Dedifferentiated amniotic fluid mesenchymal stem cell (primary cell): ENCODE measurements around the gene SGCB.
"Not testable (repeated sequence)": the region's sequence is repeated elsewhere in the genome, so short reads cannot be mapped to it uniquely, and the experiment has no call there.

Source experiments
- DNase-seq: peaks from one replicate; pipeline ENCODE4 v3.0.0-alpha.2; 2016; ENCODE audit errors: extremely low spot score

SGCB gene, protein sequence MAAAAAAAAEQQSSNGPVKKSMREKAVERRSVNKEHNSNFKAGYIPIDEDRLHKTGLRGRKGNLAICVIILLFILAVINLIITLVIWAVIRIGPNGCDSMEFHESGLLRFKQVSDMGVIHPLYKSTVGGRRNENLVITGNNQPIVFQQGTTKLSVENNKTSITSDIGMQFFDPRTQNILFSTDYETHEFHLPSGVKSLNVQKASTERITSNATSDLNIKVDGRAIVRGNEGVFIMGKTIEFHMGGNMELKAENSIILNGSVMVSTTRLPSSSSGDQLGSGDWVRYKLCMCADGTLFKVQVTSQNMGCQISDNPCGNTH

DNA sequence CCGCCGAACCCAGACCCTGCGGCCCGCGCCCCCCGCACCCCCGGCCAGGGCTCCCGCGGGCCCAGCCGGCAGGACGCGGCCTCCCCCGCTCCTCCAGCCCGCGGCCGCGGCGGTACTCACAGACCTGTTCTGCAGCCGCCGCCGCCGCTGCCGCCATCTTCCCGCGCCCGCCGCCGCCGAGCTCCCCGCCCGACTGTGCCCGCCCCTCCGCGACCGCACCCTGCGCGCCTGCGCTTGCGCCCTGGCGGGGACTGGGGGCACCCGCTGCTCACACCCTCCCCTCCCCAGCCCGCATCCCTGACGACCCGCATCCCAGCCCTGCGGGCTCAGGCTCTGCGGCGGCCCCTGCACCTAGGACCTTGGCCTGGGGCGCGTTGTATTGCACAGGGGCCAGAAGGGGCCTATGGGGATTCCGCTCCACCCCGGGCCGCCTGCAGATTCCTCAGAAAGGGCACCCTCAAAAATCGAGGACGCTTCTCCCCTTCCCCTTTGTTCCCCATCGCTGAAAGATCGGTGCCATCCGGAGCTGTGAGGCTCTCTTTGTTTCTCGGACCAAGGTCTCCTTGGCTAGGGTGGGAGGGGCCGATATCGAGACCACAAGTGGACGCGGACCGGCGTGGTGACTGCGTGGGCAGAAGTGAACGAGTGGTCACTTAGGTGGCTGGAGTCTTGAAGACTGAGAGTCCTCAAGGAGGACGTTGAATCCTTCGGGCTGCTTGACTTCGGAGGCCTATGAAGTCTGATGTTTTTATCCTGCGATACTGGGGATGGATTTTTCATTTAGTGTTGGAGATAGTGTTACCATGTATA, at the start of gene SGCB:
Gene SGCB, minus strand, starts transcription at position 197 of the 810 bp plus-strand sequence. Its CDS starts 40 bp downstream, at position 157.
- peak; percentile 41 for DNase-seq

DNA sequence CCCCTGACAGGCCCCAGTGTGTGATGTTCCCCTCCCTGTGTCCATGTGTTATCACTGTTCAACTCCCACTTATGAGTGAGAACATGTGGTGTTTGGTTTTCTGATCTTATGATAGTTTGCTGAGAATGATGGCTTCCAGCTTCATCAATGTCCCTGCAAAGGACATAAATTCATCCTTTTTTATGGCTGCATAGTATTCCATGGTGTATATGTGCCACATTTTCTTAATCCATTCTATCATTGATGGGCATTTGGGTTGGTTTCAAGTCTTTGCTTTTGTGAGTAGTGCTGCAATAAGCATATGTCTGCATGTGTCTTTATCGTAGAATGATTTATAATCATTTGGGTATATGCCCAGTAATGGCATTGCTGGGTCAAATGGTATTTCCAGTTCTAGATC, 48.3 kb upstream of the SGCB start:
- not testable (repeated sequence) for DNase-seq

DNA sequence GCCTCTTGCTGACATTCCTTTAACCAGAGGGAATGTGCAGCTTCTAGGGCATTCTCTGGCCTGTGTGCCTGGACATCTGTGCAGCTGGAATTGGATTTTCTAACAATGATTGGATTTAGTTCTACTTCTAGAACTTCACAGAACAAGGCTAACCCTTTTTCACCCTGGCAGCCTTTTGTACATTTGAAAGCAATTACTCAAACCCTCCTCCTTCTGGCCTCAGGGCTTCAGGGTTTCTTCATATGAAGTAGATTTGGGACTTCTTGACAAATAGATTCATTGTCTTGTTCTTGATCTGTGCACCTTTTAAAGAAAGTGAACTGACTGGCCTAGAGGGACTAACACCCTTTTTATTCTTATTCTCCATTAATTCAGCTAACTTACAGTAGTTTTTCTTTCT, 43.1 kb upstream of the SGCB start:
- DNase-seq, result no peak

DNA sequence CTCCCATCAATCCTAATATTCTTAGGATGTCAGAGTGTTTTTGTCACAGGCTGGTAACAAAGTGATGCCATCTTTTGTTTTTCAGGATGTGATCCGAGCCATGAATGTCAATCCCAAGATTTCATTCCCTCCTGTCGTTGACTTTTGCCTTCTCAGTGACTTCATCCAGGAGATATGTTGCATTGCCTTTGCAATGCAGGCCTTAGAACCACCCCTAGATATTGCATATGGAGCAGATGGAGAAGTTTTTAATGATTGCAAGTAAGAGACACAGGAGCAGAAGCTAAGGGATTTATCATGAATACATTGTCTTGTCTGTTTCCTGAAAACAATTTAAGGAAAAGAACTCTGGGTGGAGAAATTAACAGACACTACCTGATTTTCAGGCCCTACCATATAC, 41.6 kb upstream of the SGCB start:
- DNase-seq, result no peak

DNA sequence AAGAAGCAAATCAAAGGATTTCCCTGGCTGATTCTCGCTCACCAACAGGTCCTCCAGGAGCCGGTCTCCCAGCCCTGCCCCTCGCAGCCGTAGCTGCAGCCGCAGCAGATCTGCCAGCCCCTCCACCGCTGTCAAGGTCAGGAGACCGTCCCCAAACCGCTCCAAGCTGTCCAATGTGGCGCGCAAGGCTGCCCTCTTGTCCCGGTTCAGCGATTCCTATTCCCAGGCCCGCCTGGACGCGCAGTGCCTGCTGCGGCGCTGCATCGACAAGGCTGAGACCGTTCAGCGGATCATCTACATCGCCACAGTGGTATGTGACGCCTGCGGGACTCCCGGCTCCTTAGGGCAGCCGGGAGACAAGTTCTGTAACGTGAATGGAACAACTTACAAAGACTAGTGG, 38.6 kb upstream of the SGCB start:
- no peak for DNase-seq

DNA sequence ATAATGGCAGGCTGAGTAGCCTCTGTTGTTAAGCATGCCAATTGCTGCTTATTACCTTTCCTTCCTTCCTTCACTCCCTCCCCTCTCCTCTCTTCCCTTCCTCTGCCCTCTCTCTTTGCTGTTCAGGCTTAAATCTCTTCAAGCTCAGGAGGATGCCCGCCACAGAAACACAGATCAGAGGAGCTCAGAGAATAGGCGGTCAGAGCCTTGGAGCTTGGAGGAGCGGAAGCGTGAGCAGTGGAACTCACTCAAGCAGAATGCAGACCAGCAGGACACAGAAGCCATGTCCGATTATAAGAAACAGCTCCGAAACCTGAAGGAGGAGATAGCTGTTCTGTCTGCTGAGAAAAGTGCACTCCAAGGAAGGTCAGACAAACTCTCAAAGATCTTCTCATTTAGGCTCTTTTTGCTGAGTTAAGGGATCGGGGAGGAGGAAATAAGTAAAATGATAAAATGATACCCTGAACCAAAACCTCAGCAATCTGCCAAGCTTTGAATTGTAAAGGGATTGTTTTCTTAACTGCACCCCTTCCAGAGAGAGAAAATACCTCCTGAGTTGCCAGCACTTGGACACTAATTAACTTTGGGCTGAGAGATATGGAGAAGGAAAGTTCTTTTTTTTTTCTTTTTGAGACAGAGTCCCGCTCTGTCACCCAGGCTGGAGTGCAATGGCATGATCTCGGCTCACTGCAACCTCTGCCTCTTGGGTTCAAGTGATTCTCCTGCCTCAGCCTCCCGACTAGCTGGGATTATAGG, 33.9 kb upstream of the SGCB start:
- DNase-seq, result no peak

DNA sequence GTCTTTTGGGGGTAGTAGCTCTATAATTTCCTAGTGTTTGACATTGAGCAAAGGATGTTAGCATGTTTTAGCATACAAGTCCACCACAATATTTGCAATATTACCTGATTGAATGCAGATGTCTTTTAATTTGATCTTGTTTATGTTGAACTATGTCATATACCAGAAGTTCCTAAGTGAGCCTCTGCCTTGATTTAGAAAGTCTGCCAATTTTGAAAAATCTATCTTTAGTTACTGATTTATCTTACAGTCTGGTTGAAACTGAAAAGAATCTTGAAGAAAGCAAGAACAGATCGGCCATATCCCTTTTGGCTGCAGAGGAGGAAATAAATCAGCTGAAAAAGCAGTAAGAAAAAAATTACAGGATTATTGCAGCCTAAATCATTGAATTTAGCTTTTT, 31.5 kb upstream of the SGCB start:
- no peak for DNase-seq

DNA sequence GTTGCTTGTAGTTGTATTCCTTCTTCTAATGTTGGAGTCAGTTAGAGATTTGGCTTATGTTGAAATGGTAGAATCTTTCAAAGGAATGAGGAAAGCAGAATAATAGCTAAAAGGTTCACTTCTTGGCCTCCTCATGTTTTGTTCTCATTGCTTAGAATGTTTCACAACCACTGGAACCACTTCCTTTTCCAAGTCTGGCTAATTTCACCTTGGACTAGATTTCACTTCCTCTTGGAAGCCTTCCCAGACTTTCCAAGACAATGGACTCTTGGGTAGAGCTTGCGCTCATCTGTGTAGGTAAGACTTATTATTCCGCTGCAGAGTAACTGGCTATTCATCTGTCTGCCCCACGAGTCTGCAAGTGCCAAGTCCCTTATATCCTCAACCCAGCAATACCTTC, 21.3 kb upstream of the SGCB start:
- DNase-seq, result no peak

DNA sequence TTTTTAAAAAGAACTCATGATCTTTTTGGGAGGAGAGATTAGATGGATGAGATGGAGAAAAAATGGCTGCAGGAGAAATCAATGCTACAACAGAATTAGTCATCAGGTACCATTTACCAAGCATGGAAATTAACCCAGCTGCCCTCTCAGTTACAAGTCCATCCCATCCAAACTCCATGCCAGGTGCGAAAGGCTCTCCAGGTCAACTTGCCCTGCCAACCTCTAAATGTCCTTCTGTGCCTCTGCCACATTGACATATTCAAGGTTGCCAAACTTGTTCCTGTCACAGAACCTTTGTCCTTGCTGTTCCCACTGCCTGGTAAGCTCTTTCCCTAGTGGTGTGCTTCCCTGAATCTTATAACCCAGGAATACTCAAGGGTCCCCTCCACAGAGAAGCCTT, 20.2 kb upstream of the SGCB start:
- DNase-seq, result no peak

DNA sequence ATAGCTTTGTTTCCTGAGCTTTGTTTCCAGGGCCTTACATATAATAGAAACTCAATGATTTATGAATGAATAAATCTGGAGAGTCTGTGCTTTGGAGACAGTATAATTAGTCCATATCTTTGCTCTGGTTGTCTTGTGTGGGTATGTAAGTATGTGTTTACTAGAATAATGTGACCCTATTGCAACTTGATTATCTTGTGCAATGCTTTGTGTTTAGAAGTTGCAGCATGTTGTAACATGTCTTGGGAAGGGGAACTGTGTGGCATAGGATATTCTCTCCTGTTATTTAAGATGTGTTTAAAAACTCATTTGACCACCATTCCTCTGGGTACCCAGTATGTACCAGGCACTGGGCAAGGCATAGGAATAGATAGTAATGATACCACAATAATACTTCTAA, 19.1 kb upstream of the SGCB start:
- no peak for DNase-seq

DNA sequence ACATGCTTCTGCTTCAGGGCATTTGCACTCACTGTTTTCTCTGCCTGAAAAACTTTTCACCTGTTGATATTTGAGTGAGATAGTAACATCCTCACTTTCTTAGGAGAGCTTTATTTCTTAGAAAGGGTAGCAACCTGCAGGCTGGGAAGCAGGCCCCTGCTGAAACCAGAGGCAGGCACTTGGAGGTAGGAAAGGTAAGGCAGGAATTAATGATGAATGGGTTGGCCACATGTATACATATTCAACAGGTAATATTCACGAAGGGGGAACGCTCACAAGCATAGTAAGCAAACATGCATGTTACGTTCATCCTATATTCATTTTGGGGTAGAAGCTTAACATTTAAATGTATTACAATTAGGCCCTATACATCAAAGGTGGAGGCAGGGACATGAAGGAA, 16.2 kb upstream of the SGCB start:
- no peak for DNase-seq

DNA sequence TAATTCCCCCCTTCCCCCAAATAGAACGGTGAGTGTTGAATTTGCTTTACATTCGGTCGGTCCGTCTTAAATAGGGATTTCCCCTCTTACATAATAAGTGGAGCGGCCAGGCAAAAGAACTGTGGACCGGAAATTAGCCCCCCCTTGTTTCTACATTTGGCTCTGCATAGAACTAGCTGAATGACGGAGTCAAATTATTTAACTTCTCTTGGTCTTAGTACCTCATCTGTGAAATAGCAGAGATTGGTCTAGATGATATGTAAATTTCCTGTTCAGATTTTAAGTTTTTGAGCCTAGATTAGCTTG, 14.3 kb upstream of the SGCB start:
- no peak for DNase-seq

DNA sequence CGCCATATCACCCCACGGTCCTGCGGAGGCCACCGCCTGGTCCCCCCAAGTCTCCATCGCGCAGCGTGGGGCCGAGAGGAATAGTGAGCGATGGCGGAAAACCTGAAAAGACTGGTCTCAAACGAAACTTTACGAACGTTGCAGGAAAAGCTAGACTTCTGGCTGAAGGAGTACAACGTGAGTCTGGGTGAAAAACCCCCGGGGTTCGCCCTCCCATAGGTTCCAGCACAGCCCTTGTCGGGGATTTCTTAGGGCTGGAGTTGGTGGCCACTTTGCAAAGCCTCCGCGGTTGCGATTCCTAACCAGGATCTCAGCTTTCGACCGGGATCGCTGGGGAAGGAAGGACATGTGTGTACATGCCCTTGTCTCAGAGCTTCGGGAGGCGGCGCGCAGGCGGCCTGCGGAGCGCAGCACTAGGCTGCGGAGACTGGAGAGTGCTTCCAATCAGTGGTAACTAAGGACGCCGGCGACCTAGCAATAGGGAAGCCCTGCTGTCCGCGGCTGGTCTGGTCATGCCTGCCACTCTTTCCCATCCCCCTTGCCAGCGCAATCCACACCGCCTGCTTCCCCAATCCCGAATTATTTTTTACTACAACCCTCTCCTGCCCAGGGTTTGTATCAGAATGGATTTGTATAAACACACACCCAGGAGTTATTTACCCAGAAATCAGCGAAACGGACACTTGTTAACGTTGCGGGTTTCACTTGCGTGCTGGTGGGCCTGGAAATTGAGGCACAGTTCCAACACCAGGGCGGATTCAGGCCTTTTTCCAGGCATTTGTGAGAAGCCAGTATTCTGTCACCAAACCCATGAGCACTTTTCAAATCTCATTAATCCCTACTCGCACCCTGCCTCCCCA, 13.7 kb upstream of the SGCB start:
- peak; percentile 64 for DNase-seq

DNA sequence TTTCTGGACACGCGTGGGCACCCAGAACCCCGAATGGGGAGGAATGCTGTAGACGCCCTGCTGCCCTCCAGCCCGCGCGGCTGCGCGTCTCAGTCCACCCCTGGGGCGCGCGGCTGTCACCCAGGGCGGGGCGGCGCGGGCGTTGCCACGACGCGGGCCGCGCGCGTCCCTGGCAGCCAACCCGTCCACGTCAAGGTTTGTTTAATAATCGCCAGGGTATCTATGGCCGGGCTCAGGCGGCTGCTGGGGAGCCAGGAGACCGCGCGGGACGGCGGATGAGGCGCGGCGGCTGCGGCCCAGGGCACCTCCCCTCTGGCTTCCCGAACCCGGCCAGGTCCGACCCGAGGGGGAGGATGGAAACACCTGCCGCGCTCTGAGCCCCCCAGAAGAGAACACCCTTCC, 13.1 kb upstream of the SGCB start, which contains the start of gene SPATA18:
Gene SPATA18, plus strand, starts transcription at position 92 of the 402 bp plus-strand sequence. CDS start 401 bp downstream, outside the sequence.
- DNase-seq, result peak; percentile 17

DNA sequence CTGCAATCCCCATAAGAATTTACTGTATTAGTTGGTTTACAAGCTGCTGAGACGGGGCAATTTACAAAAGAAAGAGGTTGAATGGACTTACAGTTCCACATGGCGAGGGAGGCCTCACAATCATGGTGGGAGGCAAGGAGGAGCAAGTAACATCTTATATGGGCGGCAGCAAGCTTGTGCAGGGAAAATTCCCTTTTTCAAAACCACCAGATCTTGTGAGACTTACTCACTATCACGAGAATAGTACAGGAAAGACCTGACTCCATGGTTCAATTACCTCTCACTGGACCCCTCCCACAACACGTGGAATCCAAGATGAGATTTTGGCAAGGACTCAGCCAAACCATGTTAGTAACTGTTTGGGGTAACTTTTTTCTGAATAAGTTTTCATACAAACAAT, 11.2 kb upstream of the SGCB start:
- DNase-seq, result no peak

DNA sequence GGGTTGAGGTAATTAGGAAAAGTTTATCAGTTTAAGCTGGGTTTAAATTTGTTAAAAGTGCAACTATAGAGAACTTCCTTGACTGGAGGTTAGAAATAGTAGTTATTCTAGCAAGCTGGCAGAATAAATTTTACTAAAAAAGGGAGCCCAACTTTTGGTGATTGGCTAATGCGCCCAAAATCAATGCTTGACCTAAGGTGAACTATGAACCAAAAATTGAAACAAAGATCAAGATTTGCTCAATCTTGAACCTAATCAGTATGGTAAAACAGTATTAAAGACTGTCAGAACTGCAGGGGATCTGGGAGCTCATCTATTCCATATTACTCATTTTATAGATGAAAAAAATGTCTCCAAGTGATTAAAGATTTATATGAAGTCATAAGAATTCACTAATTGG, 6.9 kb upstream of the SGCB start:
- DNase-seq, result no peak

DNA sequence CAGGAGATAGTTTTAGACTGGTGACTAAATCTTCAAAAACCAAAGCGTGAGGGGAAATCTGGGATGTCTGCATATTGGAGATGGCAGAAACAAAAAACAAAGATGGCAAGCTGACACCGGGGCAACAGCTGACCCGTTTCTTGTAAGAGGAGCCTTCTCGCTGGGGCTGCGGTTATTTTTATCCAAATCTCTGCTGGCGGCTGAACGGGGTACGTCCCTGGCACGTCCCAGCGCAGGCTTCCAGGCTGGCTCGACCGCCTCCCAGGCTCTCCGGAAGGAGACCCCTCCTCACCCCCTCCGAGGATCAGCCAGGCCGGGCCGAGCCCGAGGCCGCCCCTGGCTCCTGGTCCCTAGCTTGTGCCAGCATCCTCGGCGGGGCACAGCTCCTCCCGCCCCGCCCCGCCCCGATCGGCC, 403 bp downstream of the SGCB start:
- peak; percentile 36 for DNase-seq

DNA sequence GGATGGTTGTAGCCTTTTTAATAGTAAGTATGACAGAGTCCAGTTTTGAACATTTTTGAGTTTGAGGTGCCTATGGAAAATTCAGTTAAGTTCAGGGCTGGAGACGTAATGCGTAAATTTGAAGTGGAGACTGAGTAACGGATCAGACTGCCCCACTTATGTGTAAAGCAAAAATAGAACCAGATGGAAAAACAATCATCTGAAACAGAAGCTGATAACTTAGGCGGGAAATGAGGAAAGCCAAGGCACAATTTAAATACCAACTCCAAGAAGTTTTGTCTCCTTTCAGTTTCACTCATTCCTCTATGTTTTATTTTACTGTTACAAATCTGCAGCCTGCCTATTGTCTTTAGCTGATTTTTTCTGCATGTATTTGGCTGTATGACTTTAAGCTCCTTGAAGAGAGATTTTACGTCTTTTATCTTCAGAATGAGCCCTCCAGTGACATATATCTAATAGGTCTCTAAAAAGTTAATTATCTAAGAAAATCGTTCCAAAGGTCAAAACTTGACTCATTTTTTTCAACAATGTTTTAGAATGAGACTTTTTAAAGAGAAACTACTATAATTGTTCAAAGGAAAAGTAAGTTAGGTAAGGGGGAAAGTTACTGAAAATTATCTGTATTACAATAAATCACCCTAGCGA, 1.1 kb downstream of the SGCB start:
- DNase-seq, result no peak

DNA sequence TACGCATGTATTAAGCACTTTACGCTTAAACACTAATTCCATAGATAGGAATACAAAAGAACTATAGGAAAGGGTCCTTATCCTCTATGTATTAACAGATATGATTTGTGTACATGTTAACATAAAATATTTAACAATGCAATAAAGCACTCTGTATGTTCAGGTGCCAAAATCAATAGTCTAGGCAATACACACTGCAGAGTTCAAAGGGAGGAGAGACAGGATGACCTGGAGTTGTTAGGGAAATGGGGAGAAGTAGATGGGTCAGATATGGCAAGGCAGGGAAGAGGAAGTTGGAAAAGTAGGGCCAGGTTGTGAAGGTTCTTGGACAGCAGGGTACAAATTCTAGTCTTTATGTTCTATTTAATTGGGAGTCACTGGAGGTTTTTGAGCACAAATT, 2.9 kb downstream of the SGCB start:
- DNase-seq, result no peak

DNA sequence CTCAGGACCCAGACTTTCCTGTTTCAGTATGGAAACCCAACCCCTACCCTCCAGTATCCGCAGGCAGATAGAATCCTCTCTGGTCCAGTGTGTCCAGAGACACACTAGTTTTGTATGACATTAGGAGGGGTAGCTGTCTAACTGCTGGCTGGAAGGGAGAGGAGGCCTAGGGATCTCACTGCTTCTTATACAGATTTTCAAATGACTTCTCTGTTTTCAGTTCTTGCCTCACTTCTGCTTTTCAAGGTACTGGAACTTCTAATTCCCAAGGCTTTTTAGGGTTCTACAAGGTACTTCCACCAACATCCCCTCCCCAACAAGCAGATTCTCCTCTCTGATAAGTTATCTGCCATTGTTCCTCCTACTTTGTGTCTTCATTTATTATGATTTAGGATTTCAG, 6.1 kb downstream of the SGCB start:
- DNase-seq, result no peak

DNA sequence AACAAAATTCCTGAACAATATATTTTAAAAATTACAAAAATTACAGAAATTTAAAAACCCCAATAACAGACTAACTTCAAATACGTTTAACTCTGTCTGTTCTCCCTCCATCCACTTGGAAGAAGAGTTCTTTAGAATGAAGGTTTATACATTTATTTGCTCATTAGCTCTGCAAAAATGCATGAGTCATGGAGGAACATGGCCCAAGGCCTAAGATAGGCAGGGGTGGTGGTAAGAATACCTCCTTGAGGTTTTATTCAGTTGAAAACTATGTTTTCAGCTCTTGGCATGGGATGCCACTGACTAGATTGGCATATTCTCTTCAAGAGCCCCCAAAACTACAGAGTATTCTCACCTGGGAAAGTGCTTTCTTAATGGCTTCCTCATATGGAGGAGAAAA, 9.1 kb downstream of the SGCB start:
- peak; percentile 42 for DNase-seq
